ENCODE data around the gene HSD11B1L. TPM values are rescaled to one million over a fixed set of nuclear protein-coding genes. Genes with fewer than 3 reads are reported as not detected.
A peak's percentile ranks its signal among the peaks of the same experiment; 100 is the strongest.

The HSD11B1L gene
- total RNA-seq, 1 donor from 2014 or later: 11.8 TPM

DNA sequence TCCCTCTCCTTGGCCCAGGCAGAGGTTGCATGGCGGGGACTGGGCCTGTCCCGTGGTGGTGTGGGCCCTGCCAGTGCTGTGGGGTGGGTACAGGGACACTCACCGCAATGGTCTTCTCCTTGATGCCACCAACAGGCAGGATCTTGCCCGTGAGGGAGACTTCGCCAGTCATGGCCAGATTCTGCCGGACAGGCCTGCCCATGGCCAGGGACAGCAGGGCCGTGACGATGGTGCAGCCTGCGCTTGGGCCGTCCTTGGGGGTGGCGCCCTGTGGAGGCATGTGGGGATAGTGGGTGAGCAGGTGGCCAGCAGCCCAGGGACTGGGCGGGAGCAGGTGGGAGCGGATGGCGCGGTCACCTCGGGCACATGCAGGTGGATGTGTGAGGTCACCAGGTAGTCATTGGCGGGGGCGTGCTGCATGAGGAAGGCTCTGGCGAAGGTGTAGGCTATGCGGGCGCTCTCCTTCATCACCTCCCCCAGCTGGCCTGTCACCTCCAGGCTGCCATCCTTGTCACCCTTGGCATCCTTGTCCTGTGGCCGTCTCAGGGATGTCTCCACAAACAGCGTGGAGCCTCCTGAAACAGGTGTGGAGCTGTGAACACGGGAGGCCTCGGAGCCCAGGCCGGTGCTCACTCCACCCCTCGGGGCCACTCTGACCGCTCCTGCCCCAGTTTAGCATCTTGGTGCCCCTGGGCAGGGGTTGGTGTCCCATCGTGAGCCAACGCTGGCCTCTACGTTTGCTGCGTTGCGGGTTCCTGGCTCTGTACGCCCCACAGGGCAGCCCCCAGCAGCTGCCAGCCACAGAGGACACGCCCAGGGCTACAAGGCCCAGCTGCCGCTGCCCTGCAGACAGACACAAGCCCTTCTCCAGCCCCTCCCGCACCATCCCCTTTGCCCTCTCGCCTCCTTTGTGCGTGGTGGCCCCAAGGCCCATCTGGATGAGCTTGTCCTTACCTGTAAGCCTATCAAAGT, 12.7 kb downstream of the HSD11B1L start:
- H3K27ac Mint-ChIP-seq (ENCODE audit: unreplicated experiment): peak overlapping the region; percentile 24
- TF ChIP-seq, protein P1, sequence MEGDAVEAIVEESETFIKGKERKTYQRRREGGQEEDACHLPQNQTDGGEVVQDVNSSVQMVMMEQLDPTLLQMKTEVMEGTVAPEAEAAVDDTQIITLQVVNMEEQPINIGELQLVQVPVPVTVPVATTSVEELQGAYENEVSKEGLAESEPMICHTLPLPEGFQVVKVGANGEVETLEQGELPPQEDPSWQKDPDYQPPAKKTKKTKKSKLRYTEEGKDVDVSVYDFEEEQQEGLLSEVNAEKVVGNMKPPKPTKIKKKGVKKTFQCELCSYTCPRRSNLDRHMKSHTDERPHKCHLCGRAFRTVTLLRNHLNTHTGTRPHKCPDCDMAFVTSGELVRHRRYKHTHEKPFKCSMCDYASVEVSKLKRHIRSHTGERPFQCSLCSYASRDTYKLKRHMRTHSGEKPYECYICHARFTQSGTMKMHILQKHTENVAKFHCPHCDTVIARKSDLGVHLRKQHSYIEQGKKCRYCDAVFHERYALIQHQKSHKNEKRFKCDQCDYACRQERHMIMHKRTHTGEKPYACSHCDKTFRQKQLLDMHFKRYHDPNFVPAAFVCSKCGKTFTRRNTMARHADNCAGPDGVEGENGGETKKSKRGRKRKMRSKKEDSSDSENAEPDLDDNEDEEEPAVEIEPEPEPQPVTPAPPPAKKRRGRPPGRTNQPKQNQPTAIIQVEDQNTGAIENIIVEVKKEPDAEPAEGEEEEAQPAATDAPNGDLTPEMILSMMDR (IDR thresholded peaks at IDR 0.05; ENCODE audit: unreplicated experiment): no peak
- H3K36me3 Mint-ChIP-seq (ENCODE audit: low read depth, unreplicated experiment): peaks cover 12% of the 10 kb centered on the region
- H3K4me3 Mint-ChIP-seq (ENCODE audit: unreplicated experiment): no peak overlapping the region
- no peaks in the 10 kb centered on the region for H3K9me3 Mint-ChIP-seq (ENCODE audit: unreplicated experiment)
- DNase-seq (ENCODE audit: low spot score): no peak
- H3K27me3 Mint-ChIP-seq (ENCODE audit: unreplicated experiment): peaks cover 12% of the 10 kb centered on the region
- H3K4me1 Mint-ChIP-seq (ENCODE audit: unreplicated experiment): peaks cover 10% of the 10 kb centered on the region

DNA sequence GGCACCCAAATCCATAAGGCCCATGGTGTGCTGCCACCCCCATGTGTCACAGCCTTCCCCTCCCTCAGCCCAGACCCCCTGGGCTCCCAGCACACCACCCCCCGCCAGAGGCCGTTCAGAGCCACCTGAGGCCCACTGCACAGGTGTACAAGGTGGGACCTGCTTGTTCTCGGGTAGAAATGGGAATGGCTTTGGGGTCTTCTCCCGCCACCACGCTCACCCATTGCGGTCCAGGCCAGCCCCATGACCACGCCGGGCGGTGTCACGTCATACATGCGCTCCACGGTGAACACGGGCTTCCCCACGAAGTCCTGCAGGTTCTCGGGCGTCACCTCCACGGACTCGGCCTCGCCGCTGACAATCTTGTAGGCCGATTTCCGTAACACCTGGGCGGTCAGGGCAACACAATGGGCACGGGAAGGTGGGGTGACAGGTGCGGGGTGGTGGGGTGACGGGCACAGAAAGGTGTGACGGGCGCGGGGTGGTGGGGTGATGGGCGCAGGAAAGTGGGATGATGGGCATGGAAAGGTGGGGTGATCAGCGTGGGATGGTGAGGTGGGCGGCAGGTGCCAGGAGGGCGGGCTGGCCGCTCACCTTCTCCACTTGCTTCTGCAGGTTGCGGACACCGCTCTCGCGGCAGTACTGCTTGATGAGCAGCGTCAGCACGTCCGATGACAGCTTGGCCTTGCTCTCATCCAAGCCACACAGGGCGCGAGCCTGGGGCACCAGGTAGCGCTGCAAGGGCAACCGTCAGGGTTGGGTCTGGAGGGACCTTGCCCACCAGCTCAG, 13.5 kb downstream of the HSD11B1L start:
- Mint-ChIP-seq H3K36me3 (ENCODE audit: low read depth, unreplicated experiment) (peaks cover 15% of the 10 kb centered on the region), H3K27me3 (ENCODE audit: unreplicated experiment) (peaks cover 12% of the 10 kb centered on the region), H3K4me3 (ENCODE audit: unreplicated experiment) (no peak overlapping the region)

DNA sequence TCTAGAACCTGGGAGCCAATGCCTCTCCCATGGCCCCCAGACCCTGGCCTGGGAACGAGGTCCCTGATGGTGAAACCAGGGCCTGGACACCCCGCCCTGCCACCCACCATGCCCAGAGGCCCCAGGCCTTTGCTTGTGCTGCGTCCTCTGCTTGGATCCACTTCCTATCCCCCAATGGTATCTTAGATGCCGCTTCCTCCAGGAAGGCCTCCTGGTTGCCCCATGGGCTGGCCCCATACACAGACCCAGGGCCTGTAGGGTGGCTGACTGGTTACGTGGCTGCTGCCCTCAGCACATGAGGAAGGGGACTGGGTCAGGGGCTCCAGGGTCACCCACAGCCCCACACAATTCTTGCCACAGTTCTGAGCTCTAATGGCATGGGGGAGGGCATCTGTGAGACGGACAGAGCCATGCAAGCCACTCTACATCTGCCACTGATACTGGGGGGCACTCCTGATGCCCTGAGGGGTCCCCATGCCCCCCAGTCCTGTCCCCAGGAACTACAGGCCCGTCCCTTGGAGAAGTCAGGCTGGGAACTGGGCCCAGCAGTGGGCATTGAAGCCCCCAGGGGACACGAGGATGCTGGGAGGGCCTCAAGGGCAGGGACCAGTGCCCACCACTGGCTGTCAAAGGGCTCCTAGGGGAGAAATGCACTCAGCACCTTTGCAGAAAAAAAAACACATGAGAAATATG, 14.3 kb downstream of the HSD11B1L start:
- H3K4me3 Mint-ChIP-seq (ENCODE audit: unreplicated experiment): no peak overlapping the region
- DNase-seq (ENCODE audit: low spot score): no peak
- H3K4me1 Mint-ChIP-seq (ENCODE audit: unreplicated experiment): peaks cover 10% of the 10 kb centered on the region
- H3K36me3 Mint-ChIP-seq (ENCODE audit: low read depth, unreplicated experiment): peaks cover 15% of the 10 kb centered on the region
- H3K27ac Mint-ChIP-seq (ENCODE audit: unreplicated experiment): no peak overlapping the region
- no peaks in the 10 kb centered on the region for H3K9me3 Mint-ChIP-seq (ENCODE audit: unreplicated experiment)
- TF ChIP-seq, protein P1 (IDR thresholded peaks at IDR 0.05; ENCODE audit: unreplicated experiment): no peak
- peaks cover 9% of the 10 kb centered on the region for H3K27me3 Mint-ChIP-seq (ENCODE audit: unreplicated experiment)

More for the DNA sequence above, 13.5 kb downstream of the HSD11B1L start:
- no peaks in the 10 kb centered on the region for H3K9me3 Mint-ChIP-seq (ENCODE audit: unreplicated experiment)
- peak overlapping the region; percentile 24 for H3K27ac Mint-ChIP-seq (ENCODE audit: unreplicated experiment)
- peaks cover 10% of the 10 kb centered on the region for H3K4me1 Mint-ChIP-seq (ENCODE audit: unreplicated experiment)
- TF ChIP-seq, protein P1 (IDR thresholded peaks at IDR 0.05; ENCODE audit: unreplicated experiment): no peak
- DNase-seq (ENCODE audit: low spot score): no peak

DNA sequence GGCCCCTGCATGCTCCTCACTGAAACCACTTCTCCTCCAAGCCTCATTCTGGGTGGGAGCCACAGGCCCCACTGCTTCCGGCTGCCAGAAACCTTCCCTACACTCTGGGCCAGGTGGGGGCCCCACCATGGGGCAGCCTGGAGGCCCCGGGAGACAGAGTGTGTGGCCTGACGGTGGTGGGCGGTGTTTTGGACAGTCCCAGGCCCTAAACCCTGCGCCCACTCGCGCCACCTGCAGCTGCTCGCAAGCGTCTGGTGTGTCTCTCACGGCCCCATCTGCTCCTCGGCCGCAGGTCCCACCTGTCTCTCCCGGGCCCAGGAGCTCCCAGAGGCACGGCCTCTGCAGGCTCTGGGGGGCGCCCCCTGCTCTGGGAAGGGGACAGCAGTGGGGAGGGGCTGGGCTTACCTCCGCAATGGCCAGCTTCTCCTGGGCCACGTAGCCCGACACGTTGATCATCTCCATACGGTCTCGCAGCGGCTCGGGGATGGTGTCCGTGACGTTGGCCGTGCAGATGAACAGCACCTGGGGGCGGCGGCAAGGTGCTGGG, 14.9 kb downstream of the HSD11B1L start:
- no peak overlapping the region for H3K4me3 Mint-ChIP-seq (ENCODE audit: unreplicated experiment)
- peaks cover 7% of the 10 kb centered on the region for H3K27me3 Mint-ChIP-seq (ENCODE audit: unreplicated experiment)
- no peaks in the 10 kb centered on the region for H3K9me3 Mint-ChIP-seq (ENCODE audit: unreplicated experiment)
- DNase-seq (ENCODE audit: low spot score): no peak
- H3K4me1 Mint-ChIP-seq (ENCODE audit: unreplicated experiment): peaks cover 4% of the 10 kb centered on the region
- H3K36me3 Mint-ChIP-seq (ENCODE audit: low read depth, unreplicated experiment): peaks cover 15% of the 10 kb centered on the region
- TF ChIP-seq, protein P1 (IDR thresholded peaks at IDR 0.05; ENCODE audit: unreplicated experiment): no peak
- no peak overlapping the region for H3K27ac Mint-ChIP-seq (ENCODE audit: unreplicated experiment)
